Prostate gland (tissue), 2 donors: Measurements from ENCODE around the gene BICDL2.

Experiments
- POLR2A ChIP-seq: fragments of 450-650 bp; IDR thresholded peaks from one replicate; pipeline ENCODE4 v1.6.1; 2016; ENCODE audit warnings: antibody characterized with exemption, mild to moderate bottlenecking
- TF ChIP-seq, protein P1 (sequence below), 4 experiments: fragments of 200-600 bp in 2 of 4; fragments of 450-650 bp in 2 of 4; sonication (generic) in 2 of 4; IDR thresholded peaks; 1 replicate in 3 of 4; 2 replicates in 1 of 4; pipeline ENCODE4 v1.5.1; 2016 to 2019; ENCODE audit warnings: antibody characterized with exemption in 4 of 4, mild to moderate bottlenecking in 2 of 4, moderate library complexity in 2 of 4

- TF ChIP-seq POLR2A: no peak
- TF ChIP-seq, protein P1, sequence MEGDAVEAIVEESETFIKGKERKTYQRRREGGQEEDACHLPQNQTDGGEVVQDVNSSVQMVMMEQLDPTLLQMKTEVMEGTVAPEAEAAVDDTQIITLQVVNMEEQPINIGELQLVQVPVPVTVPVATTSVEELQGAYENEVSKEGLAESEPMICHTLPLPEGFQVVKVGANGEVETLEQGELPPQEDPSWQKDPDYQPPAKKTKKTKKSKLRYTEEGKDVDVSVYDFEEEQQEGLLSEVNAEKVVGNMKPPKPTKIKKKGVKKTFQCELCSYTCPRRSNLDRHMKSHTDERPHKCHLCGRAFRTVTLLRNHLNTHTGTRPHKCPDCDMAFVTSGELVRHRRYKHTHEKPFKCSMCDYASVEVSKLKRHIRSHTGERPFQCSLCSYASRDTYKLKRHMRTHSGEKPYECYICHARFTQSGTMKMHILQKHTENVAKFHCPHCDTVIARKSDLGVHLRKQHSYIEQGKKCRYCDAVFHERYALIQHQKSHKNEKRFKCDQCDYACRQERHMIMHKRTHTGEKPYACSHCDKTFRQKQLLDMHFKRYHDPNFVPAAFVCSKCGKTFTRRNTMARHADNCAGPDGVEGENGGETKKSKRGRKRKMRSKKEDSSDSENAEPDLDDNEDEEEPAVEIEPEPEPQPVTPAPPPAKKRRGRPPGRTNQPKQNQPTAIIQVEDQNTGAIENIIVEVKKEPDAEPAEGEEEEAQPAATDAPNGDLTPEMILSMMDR (IDR thresholded peaks at IDR 0.05): no peak
Measured at GRCh38 chr16:3066440-3066748, 29.6 kb upstream of the BICDL2 start.
